Astrocyte of the spinal cord (primary cell): ENCODE results near the gene SLF2.
"Not testable (repeated sequence)": the region's sequence is repeated elsewhere in the genome, so short reads cannot be mapped to it uniquely, and the experiment has no call there.

Experiments used
- DNase-seq: peaks from one replicate; pipeline ENCODE4 v3.0.0; 2011; ENCODE audit warnings: low read depth, low spot score
- H3K4me3 ChIP-seq: 2 replicates; pipeline ENCODE4 v1.5.1; 2011; ENCODE audit warnings: low read depth, mild to moderate bottlenecking, low read length, moderate library complexity
- in situ Hi-C: cut with HindIII; loops from 2 replicates; pipeline ENCODE4 v1.10.0; 2017; ENCODE audit warnings: low sequenced_read_pairs
- TF ChIP-seq, protein P1 (sequence below): IDR thresholded peaks from 2 replicates; pipeline ENCODE4 v1.5.1; 2012; ENCODE audit warnings: low read depth, mild to moderate bottlenecking, low read length, inconsistent platforms

The SLF2 gene

GRCh38 chr10:100879741-100880360, 32.9 kb upstream of the SLF2 start:
- TF ChIP-seq, protein P1, sequence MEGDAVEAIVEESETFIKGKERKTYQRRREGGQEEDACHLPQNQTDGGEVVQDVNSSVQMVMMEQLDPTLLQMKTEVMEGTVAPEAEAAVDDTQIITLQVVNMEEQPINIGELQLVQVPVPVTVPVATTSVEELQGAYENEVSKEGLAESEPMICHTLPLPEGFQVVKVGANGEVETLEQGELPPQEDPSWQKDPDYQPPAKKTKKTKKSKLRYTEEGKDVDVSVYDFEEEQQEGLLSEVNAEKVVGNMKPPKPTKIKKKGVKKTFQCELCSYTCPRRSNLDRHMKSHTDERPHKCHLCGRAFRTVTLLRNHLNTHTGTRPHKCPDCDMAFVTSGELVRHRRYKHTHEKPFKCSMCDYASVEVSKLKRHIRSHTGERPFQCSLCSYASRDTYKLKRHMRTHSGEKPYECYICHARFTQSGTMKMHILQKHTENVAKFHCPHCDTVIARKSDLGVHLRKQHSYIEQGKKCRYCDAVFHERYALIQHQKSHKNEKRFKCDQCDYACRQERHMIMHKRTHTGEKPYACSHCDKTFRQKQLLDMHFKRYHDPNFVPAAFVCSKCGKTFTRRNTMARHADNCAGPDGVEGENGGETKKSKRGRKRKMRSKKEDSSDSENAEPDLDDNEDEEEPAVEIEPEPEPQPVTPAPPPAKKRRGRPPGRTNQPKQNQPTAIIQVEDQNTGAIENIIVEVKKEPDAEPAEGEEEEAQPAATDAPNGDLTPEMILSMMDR: no peak
- DNase-seq: no peak
- in situ Hi-C loops: no loop called here
- no peak overlapping the region for H3K4me3 ChIP-seq

DNA sequence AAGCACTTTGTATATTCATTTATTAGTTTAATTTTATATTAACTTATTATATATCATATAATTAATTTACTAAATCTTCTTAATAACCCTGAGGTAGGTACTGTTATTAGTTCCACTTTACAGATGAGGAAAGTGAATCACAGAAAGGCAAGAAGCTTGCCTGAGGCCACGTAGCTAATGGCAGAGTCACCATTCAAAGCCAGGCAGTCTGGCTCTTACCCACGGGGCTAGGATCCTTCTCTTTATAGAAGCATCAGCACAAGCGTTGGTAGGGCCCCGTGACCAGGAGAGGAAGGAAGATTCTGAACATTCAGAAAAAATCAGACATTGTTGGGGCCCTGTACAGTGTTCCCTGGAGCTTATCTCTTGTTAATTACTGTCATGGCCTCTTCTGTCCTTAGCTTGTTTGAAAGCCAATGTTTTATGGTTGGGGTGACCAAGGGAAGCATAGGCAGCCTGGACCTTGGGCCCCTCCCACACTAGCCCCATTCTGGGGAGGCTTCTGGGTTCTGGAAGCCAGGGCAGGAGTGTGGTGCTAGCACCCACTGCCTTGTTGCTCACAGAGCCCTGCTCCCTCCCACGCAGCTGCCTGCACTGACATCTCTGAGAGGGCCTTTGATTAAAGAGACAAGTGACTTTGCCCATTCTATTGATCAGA, 31.1 kb upstream of the SLF2 start:
- TF ChIP-seq, protein P1: no peak
- no peak overlapping the region for H3K4me3 ChIP-seq
- DNase-seq: no peak
- in situ Hi-C loops: no loop called here

GRCh38 chr10:100882252-100882651, 30.5 kb upstream of the SLF2 start:
- TF ChIP-seq, protein P1: no peak
- in situ Hi-C loops: no loop called here
- no peak overlapping the region for H3K4me3 ChIP-seq
- no peak for DNase-seq

- in situ Hi-C loops: no loop called here
- peak; percentile 69 for DNase-seq
- no peak overlapping the region for H3K4me3 ChIP-seq
- TF ChIP-seq, protein P1: no peak
Observed at GRCh38 chr10:100882671-100883311, 30.0 kb upstream of the SLF2 start.

DNA sequence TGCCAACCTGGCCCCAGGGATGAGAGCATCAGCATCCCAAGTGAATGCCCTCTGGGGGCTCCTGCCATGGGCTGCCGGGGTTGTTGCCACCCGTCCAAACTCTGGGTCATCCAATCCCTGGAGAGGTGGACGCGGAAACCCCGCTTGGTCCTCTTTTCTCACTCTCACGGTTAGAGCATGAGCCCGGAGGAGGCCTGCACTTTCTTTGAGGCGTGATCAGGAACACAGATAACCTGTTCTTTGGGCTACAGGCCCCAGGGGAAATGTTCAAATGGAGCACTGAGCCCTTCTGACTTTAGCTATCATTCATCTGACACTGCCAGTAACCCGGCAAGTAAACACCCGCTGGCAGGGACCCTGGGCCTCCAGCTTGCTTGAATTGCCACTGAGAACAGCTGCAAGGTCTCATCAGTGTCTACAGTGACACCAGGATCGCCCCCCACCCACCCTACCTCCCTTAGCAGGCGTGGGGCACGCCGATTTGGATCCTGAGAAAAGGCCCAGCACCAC, 29.4 kb upstream of the SLF2 start:
- TF ChIP-seq, protein P1: no peak
- DNase-seq: no peak
- in situ Hi-C loops: no loop called here
- no peak overlapping the region for H3K4me3 ChIP-seq

- DNase-seq, in situ Hi-C loops: not testable (repeated sequence)
Observed at GRCh38 chr10:100885611-100886010, 27.2 kb upstream of the SLF2 start.

GRCh38 chr10:100886091-100886490, 26.7 kb upstream of the SLF2 start:
- H3K4me3 ChIP-seq: no peak overlapping the region
- DNase-seq: no peak
- TF ChIP-seq, protein P1: no peak
- in situ Hi-C loops: no loop called here

More at GRCh38 chr10:100885611-100886010, 27.2 kb upstream of the SLF2 start:
- not testable (repeated sequence) for H3K4me3 ChIP-seq
